Measurements from ENCODE around the gene FHOD3.

FHOD3 gene

DNA sequence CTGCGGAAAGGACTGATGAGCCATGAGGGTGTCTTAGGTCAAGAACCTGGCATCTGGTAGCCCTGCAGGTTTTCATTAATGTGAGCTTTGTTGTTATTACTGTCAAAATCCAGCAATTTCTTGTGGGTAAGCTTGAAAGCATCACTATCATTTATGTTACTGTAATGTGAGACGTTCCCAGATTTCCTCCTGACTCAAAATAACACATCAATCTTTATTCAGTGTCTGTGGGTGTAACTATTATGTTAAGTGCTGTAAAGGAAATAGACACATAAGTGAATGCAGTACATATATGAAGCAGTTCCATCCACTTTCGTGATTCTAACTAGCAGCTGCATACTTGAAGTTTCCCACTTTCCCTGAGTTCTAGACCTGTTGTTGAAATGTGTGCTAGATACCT lies 89.8 kb downstream of the FHOD3 start:
- TF ChIP-seq NFIC (IDR thresholded peaks at IDR 0.05), result no peak
- TF ChIP-seq, protein P1, sequence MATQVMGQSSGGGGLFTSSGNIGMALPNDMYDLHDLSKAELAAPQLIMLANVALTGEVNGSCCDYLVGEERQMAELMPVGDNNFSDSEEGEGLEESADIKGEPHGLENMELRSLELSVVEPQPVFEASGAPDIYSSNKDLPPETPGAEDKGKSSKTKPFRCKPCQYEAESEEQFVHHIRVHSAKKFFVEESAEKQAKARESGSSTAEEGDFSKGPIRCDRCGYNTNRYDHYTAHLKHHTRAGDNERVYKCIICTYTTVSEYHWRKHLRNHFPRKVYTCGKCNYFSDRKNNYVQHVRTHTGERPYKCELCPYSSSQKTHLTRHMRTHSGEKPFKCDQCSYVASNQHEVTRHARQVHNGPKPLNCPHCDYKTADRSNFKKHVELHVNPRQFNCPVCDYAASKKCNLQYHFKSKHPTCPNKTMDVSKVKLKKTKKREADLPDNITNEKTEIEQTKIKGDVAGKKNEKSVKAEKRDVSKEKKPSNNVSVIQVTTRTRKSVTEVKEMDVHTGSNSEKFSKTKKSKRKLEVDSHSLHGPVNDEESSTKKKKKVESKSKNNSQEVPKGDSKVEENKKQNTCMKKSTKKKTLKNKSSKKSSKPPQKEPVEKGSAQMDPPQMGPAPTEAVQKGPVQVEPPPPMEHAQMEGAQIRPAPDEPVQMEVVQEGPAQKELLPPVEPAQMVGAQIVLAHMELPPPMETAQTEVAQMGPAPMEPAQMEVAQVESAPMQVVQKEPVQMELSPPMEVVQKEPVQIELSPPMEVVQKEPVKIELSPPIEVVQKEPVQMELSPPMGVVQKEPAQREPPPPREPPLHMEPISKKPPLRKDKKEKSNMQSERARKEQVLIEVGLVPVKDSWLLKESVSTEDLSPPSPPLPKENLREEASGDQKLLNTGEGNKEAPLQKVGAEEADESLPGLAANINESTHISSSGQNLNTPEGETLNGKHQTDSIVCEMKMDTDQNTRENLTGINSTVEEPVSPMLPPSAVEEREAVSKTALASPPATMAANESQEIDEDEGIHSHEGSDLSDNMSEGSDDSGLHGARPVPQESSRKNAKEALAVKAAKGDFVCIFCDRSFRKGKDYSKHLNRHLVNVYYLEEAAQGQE (IDR thresholded peaks at IDR 0.05; ENCODE audit: low read depth), result no peak
- TF ChIP-seq CEBPB (IDR thresholded peaks at IDR 0.05), result no peak
- no peak for TF ChIP-seq EGR1 (IDR thresholded peaks at IDR 0.05)
- TF ChIP-seq RAD21 (IDR thresholded peaks at IDR 0.05; ENCODE audit: low read depth), result no peak
- no peak for TF ChIP-seq TAF1 (IDR thresholded peaks at IDR 0.05; ENCODE audit: low read depth)
- TF ChIP-seq TCF12 (IDR thresholded peaks at IDR 0.05; ENCODE audit: low read depth), result no peak
- no peak for TF ChIP-seq CREB1 (IDR thresholded peaks at IDR 0.05; ENCODE audit: low read depth)
- TF ChIP-seq ZBTB7A (IDR thresholded peaks at IDR 0.05; ENCODE audit: low read depth), result no peak
- TF ChIP-seq, protein P2, sequence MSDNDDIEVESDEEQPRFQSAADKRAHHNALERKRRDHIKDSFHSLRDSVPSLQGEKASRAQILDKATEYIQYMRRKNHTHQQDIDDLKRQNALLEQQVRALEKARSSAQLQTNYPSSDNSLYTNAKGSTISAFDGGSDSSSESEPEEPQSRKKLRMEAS (IDR thresholded peaks at IDR 0.05), result no peak
- no peak for TF ChIP-seq TEAD4 (IDR thresholded peaks at IDR 0.05)
- TF ChIP-seq, protein P3, sequence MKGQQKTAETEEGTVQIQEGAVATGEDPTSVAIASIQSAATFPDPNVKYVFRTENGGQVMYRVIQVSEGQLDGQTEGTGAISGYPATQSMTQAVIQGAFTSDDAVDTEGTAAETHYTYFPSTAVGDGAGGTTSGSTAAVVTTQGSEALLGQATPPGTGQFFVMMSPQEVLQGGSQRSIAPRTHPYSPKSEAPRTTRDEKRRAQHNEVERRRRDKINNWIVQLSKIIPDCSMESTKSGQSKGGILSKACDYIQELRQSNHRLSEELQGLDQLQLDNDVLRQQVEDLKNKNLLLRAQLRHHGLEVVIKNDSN (IDR thresholded peaks at IDR 0.05), result no peak
- TF ChIP-seq YY1 (IDR thresholded peaks at IDR 0.05; ENCODE audit: low read depth), result no peak
- TF ChIP-seq EP300 (IDR thresholded peaks at IDR 0.05; ENCODE audit: borderline replicate concordance), result no peak
- TF ChIP-seq FOXM1 (IDR thresholded peaks at IDR 0.05; ENCODE audit: borderline replicate concordance, low read depth), result no peak

DNA sequence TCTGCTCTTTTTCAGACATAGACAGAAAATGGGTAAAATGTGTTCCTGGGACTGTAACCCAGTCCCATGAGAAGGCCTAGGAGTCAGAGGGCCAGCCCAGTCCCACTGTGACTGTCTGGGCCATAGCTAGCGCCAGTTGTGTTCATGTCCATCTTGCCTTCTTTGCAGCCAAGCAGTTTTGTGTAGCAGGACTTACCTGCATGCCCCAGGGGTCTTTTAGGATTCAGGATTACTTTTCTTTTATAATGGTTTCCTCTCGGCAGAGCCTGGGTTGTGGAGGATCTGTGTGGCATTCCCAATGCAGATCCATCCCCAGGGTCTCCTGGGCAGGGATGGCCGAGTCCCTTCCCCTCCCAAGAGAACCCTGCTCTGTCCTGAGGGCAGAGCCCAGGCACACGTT lies 90.8 kb downstream of the FHOD3 start:
- TF ChIP-seq RAD21 (IDR thresholded peaks at IDR 0.05; ENCODE audit: low read depth), result no peak
- TF ChIP-seq, protein P1 (IDR thresholded peaks at IDR 0.05; ENCODE audit: low read depth), result no peak
- TF ChIP-seq TAF1 (IDR thresholded peaks at IDR 0.05; ENCODE audit: low read depth), result no peak
- TF ChIP-seq ZBTB7A (IDR thresholded peaks at IDR 0.05; ENCODE audit: low read depth), result no peak
- TF ChIP-seq EP300 (IDR thresholded peaks at IDR 0.05; ENCODE audit: borderline replicate concordance), result no peak
- TF ChIP-seq, protein P3 (IDR thresholded peaks at IDR 0.05), result no peak
- TF ChIP-seq CEBPB (IDR thresholded peaks at IDR 0.05), result no peak
- TF ChIP-seq FOXM1 (IDR thresholded peaks at IDR 0.05; ENCODE audit: borderline replicate concordance, low read depth), result no peak
- TF ChIP-seq EGR1 (IDR thresholded peaks at IDR 0.05), result no peak
- no peak for TF ChIP-seq TCF12 (IDR thresholded peaks at IDR 0.05; ENCODE audit: low read depth)
- TF ChIP-seq NFIC (IDR thresholded peaks at IDR 0.05), result no peak
- TF ChIP-seq, protein P2 (IDR thresholded peaks at IDR 0.05), result no peak
- TF ChIP-seq TEAD4 (IDR thresholded peaks at IDR 0.05), result no peak
- TF ChIP-seq CREB1 (IDR thresholded peaks at IDR 0.05; ENCODE audit: low read depth), result no peak
- no peak for TF ChIP-seq YY1 (IDR thresholded peaks at IDR 0.05; ENCODE audit: low read depth)

DNA sequence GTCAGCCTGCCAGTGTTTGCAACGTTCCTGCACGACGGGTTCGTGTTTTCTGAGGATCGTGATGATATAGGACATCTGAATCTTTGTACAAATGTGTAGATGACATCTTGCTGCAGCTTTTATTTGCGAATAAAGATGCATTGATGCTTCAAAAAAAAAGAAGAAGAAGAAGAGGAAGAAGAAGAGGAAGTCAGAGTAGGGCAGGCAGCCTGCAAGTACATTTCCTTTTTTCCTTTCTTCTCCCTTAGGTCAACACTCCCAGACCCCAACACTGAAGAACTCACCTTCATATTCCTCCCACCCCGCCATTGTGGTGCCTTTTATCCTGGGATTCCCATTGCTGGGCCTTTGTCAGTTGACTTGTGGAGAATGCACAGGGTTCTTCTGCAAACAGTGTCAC lies 91.5 kb downstream of the FHOD3 start:
- TF ChIP-seq EP300 (IDR thresholded peaks at IDR 0.05; ENCODE audit: borderline replicate concordance), result no peak
- no peak for TF ChIP-seq ZBTB7A (IDR thresholded peaks at IDR 0.05; ENCODE audit: low read depth)
- no peak for TF ChIP-seq TAF1 (IDR thresholded peaks at IDR 0.05; ENCODE audit: low read depth)
- TF ChIP-seq EGR1 (IDR thresholded peaks at IDR 0.05), result no peak
- TF ChIP-seq NFIC (IDR thresholded peaks at IDR 0.05), result no peak
- TF ChIP-seq FOXM1 (IDR thresholded peaks at IDR 0.05; ENCODE audit: borderline replicate concordance, low read depth), result no peak
- no peak for TF ChIP-seq TEAD4 (IDR thresholded peaks at IDR 0.05)
- TF ChIP-seq, protein P3 (IDR thresholded peaks at IDR 0.05), result no peak
- no peak for TF ChIP-seq TCF12 (IDR thresholded peaks at IDR 0.05; ENCODE audit: low read depth)
- TF ChIP-seq RAD21 (IDR thresholded peaks at IDR 0.05; ENCODE audit: low read depth), result no peak
- TF ChIP-seq YY1 (IDR thresholded peaks at IDR 0.05; ENCODE audit: low read depth), result no peak
- TF ChIP-seq, protein P2 (IDR thresholded peaks at IDR 0.05), result no peak
- TF ChIP-seq CEBPB (IDR thresholded peaks at IDR 0.05), result no peak
- no peak for TF ChIP-seq CREB1 (IDR thresholded peaks at IDR 0.05; ENCODE audit: low read depth)
- TF ChIP-seq, protein P1 (IDR thresholded peaks at IDR 0.05; ENCODE audit: low read depth), result no peak

Data from Ishikawa (cell line).